Cardiac fibroblast (primary cell): ENCODE data around the gene NAT9.

Source experiments
- DNase-seq, 2 donors: peaks; one replicate each; pipeline versions ENCODE4 v3.0.0 to v3.0.0-alpha.2; 2010; ENCODE audit warnings: low read depth in 2 of 2
- H3K4me3 ChIP-seq, 2 donors: replicated peaks in 1 of 2; 1 replicate in 1 of 2; 2 replicates in 1 of 2; pipeline ENCODE4 v1.5.1; 2011; ENCODE audit warnings: low read depth in 2 of 2, low read length in 2 of 2, mild to moderate bottlenecking in 2 of 2, moderate library complexity in 1 of 2
- CTCF ChIP-seq: IDR thresholded peaks from one replicate; pipeline ENCODE4 v1.5.1; 2011; ENCODE audit warnings: low read depth, mild to moderate bottlenecking, low read length, inconsistent platforms

Gene NAT9

GRCh38 chr17:74733365-74734122 is 42.6 kb downstream of the NAT9 start:
- TF ChIP-seq CTCF: no peak
- no peak for DNase-seq
- no peak overlapping the region for H3K4me3 ChIP-seq

- DNase-seq: no peak
- no peak for TF ChIP-seq CTCF
- no peak overlapping the region for H3K4me3 ChIP-seq
Measured at GRCh38 chr17:74732042-74732867, 43.9 kb downstream of the NAT9 start.

DNA sequence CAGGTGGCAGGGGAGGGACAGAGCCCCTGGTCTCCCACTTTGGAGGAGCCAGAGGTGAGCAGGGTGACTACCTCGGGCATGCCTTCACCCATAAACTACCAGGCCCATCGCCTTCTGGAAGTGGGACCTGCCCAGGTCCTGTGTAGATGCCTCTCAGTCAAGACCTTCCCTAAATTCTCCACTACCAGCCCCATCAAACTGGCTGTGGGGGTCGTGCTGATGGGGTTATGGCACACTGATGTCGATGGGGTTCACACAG is 44.9 kb downstream of the NAT9 start:
- no peak for TF ChIP-seq CTCF
- no peak for DNase-seq
- no peak overlapping the region for H3K4me3 ChIP-seq

- no peak for TF ChIP-seq CTCF
Measured at GRCh38 chr17:74730491-74731346, 45.4 kb downstream of the NAT9 start.

GRCh38 chr17:74729866-74730265 is 46.3 kb downstream of the NAT9 start:
- no peak overlapping the region for H3K4me3 ChIP-seq
- no peak for TF ChIP-seq CTCF
- no peak for DNase-seq

More at GRCh38 chr17:74730491-74731346, 45.4 kb downstream of the NAT9 start:
- DNase-seq: no peak
- no peak overlapping the region for H3K4me3 ChIP-seq

DNA sequence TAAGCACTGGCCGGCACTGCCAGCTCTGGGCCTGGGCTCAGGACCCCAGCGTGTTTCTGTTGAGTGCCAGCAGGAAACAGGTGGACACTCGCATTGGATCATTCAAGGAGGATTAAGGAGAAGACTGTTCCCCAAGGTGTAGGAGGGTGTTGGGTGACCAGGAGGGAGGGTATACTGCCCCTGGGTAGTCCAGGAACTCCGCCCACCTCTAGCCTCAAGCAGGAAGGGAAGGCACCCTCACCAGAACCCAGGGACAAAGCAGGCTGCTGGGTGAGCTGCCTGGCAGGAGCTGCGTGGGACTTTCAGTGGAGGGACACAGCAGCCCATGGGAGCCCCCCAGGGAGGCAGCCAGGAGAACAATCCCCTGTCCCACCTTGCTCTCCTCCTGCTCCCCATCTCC is 46.8 kb downstream of the NAT9 start:
- TF ChIP-seq CTCF: no peak
- no peak for DNase-seq
- no peak overlapping the region for H3K4me3 ChIP-seq
